GM23248 (cell line): ENCODE measurements around the gene FARS2.

Experiments used
- EZH2 ChIP-seq: fragments of 200-600 bp; sonication (generic); IDR thresholded peaks from 2 replicates; pipeline ENCODE4 v1.6.1; 2018; ENCODE audit warnings: antibody characterized with exemption, mild to moderate bottlenecking; ENCODE audit not compliant: insufficient read depth, poor library complexity, severe bottlenecking
- EZH2phosphoT487 ChIP-seq: fragments of 200-600 bp; sonication (generic); IDR thresholded peaks from 2 replicates; pipeline ENCODE4 v1.6.1; 2018; ENCODE audit warnings: antibody characterized with exemption, moderate library complexity, mild to moderate bottlenecking, low read depth; ENCODE audit not compliant: insufficient read depth

DNA sequence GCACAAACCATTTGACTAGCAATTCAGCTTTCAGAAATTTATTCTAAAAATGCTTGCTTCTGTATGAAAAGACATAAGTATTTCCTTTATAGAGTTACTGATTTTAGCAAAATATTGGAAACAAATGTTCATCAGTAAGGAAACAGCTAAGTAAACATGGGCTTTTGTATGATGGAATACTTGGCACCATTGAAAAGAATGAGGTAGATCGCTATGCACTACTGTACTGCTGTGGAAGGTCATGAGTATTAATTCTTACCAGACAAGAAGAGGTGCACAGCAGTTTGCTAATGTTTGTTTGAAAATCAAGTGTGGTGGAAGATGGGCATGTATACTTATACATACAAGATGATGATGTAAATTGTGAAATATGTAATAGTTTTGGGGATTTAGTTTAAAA, 73.0 kb downstream of the FARS2 start:
- no peak for TF ChIP-seq EZH2
- TF ChIP-seq EZH2phosphoT487: no peak
